Central memory CD8-positive, alpha-beta T cell (primary cell): ENCODE results near the gene NBEAL2.

Source experiments
- ATAC-seq: fragments of 150-1000 bp; cut with Tn5 transposase; replicated peaks from 2 replicates; pipeline ENCODE4 v1.10.0; 2022; ENCODE audit warnings: mild to moderate bottlenecking, moderate FRiP score, moderate number of reproducible peaks; ENCODE audit not compliant: poor library complexity, severe bottlenecking; ENCODE audit errors: extremely low read depth
- DNase-seq, 2 donors: peaks; one replicate each; pipeline ENCODE4 v3.0.0; 2021; ENCODE audit warnings: low spot score in 2 of 2
- H3K27ac Mint-ChIP-seq: one replicate; pipeline ENCODE4 v1.8.0; 2022; ENCODE audit warnings: low read depth, mild to moderate bottlenecking, moderate library complexity, mixed read lengths
- H3K27me3 Mint-ChIP-seq: one replicate; pipeline ENCODE4 v1.8.0; 2022; ENCODE audit warnings: mixed read lengths
- H3K36me3 Mint-ChIP-seq: one replicate; pipeline ENCODE4 v1.8.0; 2022; ENCODE audit warnings: mild to moderate bottlenecking, moderate library complexity, mixed read lengths; ENCODE audit not compliant: insufficient read depth
- H3K4me1 Mint-ChIP-seq: one replicate; pipeline ENCODE4 v1.8.0; 2022; ENCODE audit warnings: mixed read lengths
- H3K4me3 Mint-ChIP-seq: one replicate; pipeline ENCODE4 v1.8.0; 2022; ENCODE audit warnings: mild to moderate bottlenecking, moderate library complexity, mixed read lengths
- H3K9me3 Mint-ChIP-seq: one replicate; pipeline ENCODE4 v1.8.0; 2022; ENCODE audit warnings: mixed read lengths

The NBEAL2 gene

DNA sequence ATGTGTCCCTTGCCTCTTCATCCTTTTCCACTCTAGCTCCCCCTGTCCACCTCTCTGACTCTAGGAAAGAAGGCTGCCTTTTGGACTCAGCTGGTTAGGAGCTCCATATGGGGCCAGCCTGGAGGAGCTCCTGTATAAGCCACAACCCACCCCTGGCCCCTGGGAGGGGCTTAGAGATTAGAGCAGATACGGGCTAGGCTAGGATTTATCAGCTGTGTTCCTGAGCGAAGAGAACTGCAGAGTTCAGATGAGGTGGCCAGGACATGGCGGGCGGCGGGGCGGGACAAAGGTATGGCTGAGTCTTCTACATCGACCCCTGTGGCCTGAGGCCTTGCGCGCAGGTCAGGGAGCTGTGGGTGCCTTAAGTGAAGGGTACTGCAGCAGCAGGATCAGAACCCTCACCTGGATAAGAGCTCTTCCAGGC, 7.9 kb downstream of the NBEAL2 start:
- peak overlapping the region; percentile 81 for H3K4me3 Mint-ChIP-seq
- no peaks in the 10 kb centered on the region for H3K27me3 Mint-ChIP-seq
- peak overlapping the region; percentile 89 for H3K27ac Mint-ChIP-seq
- peaks cover 87% of the 10 kb centered on the region for H3K4me1 Mint-ChIP-seq
- peak; percentile 3 for ATAC-seq
- no peaks in the 10 kb centered on the region for H3K9me3 Mint-ChIP-seq
- H3K36me3 Mint-ChIP-seq: peaks cover 25% of the 10 kb centered on the region
- no peak for DNase-seq

DNA sequence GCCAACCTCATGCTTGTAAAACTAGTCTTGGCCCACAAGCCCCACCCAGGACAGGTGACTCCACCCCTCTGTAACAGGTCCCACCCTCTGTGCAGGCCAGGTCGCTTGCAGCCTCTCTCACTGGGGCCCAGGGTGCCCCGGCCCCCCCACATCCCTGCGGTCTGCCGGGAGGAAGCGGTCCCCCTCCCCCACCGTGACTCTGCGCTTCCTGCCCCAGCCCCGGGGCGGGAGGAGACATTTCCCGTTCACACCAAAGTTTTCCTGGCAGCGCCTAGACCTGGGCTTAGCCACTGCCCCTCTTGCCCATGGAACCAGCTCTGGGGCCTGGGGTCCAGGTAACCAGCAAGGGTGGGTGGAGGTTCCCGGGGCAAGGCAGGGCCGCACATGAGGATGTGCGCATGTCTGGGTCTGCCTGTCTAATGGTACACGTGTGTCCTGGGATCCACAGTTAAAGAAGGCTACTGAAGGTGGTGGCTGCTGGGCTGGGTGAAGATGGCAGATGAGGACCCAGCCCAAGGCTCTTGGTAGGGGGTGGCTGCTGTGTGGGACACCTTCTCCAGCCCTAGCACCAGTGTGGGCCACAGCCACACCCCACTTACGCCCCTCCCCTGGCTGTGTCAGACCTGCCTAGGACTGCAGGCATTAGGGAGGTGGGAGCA, 8.4 kb downstream of the NBEAL2 start:
- H3K4me1 Mint-ChIP-seq: peaks cover 84% of the 10 kb centered on the region
- H3K27me3 Mint-ChIP-seq: no peaks in the 10 kb centered on the region
- H3K9me3 Mint-ChIP-seq: no peaks in the 10 kb centered on the region
- DNase-seq (peak; percentile 82 to 92), ATAC-seq (peak; percentile 98)
- peak overlapping the region; percentile 81 for H3K4me3 Mint-ChIP-seq
- H3K27ac Mint-ChIP-seq: peak overlapping the region; percentile 89
- peaks cover 25% of the 10 kb centered on the region for H3K36me3 Mint-ChIP-seq

- no peak for DNase-seq
- Mint-ChIP-seq H3K27ac (peak overlapping the region; percentile 49), H3K4me1 (peaks cover 80% of the 10 kb centered on the region), H3K36me3 (peaks cover 25% of the 10 kb centered on the region), H3K27me3 (no peaks in the 10 kb centered on the region), H3K9me3 (no peaks in the 10 kb centered on the region), H3K4me3 (peak overlapping the region; percentile 81)
- no peak for ATAC-seq
Measured at GRCh38 chr3:46988616-46989015, 9.2 kb downstream of the NBEAL2 start.

DNA sequence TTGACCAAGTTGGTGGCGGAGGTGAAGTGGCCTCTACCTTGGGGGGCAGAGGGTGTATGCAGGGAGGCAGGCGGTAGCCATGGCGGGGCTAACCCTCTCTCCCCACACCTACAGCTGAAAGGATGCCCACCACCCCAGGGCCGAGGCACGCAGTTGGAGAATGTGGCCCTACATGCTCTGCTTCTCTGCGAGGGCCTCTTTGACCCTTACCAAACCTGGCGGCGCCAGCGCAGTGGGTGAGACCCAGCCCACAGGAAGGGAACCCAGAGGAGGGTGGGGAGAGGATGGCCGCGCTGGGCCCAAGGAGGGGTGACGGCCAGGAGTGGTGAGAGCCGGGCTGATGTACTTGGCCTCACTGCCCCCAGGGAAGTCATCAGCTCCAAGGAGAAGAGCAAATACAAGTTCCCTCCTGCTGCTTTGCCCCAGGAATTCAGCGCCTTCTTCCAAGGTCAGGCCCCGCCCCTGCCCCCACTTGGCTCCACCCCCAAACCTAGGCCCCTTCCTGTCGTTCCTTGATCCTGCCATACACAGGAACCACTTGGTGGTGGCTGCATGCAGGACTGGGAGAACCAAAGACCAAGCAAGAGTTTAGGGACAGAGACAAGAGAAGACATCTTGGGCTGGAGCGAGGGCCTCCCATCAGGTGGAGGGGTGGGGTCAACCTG, 9.8 kb downstream of the NBEAL2 start:
- H3K27ac Mint-ChIP-seq: peak overlapping the region; percentile 49
- ATAC-seq: no peak
- no peaks in the 10 kb centered on the region for H3K27me3 Mint-ChIP-seq
- H3K36me3 Mint-ChIP-seq: peaks cover 25% of the 10 kb centered on the region
- H3K4me3 Mint-ChIP-seq: peak overlapping the region; percentile 81
- H3K4me1 Mint-ChIP-seq: peaks cover 78% of the 10 kb centered on the region
- H3K9me3 Mint-ChIP-seq: no peaks in the 10 kb centered on the region
- no peak for DNase-seq

DNA sequence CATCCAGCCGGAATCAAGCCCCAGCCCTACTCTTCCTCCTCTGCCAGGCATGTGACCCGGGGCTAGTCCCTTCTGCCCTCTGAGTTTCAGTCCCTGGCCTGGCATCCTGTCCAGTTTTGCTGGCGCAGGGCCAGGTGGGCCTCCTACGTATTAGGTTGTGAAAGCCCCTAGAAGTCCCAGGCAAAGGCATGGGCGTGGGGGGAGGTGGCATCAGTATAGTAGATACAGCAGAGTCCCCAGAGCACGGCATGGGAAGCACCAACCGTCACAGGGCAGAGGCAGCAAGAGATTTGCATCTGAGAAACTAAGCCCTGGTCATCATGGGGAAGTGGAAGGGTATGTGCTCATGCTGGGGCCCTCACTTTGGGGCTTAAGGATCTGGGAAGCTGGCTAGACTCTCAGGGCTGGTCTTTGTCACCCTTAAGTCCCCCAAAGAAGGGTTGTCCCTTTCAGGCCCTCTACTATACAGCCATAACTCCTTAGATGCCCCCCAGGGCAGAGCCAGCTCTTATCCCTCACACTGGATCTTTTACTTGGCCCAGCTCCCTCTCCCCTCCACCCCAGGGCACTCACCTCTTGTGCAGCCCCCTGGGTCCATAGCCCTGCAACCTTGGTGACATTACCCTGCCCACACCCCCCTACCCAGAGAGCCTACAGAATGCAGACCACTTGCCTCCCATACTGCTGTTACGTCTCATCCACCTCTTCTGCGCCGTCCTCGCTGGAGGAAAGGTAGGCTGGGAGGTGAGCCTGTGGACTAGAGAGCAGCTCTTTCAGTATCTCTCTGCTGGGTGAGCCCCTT, 11.3 kb downstream of the NBEAL2 start:
- Mint-ChIP-seq H3K27me3 (no peaks in the 10 kb centered on the region), H3K27ac (peak overlapping the region; percentile 65), H3K4me3 (peak overlapping the region; percentile 81), H3K4me1 (peaks cover 63% of the 10 kb centered on the region), H3K36me3 (peaks cover 23% of the 10 kb centered on the region), H3K9me3 (no peaks in the 10 kb centered on the region)
- no peak for DNase-seq
- ATAC-seq: no peak

- no peaks in the 10 kb centered on the region for H3K27me3 Mint-ChIP-seq
- H3K4me3 Mint-ChIP-seq: no peak overlapping the region
- peak overlapping the region; percentile 65 for H3K27ac Mint-ChIP-seq
- peaks cover 23% of the 10 kb centered on the region for H3K36me3 Mint-ChIP-seq
- ATAC-seq: no peak
- peaks cover 56% of the 10 kb centered on the region for H3K4me1 Mint-ChIP-seq
- H3K9me3 Mint-ChIP-seq: no peaks in the 10 kb centered on the region
- DNase-seq: no peak
Measured at GRCh38 chr3:46991406-46992165, 12.1 kb downstream of the NBEAL2 start.

GRCh38 chr3:46992231-46992630, 12.8 kb downstream of the NBEAL2 start:
- no peak for DNase-seq
- Mint-ChIP-seq H3K4me1 (peaks cover 56% of the 10 kb centered on the region), H3K4me3 (no peak overlapping the region), H3K27me3 (no peaks in the 10 kb centered on the region), H3K9me3 (no peaks in the 10 kb centered on the region), H3K27ac (no peak overlapping the region), H3K36me3 (peaks cover 26% of the 10 kb centered on the region)
- no peak for ATAC-seq

DNA sequence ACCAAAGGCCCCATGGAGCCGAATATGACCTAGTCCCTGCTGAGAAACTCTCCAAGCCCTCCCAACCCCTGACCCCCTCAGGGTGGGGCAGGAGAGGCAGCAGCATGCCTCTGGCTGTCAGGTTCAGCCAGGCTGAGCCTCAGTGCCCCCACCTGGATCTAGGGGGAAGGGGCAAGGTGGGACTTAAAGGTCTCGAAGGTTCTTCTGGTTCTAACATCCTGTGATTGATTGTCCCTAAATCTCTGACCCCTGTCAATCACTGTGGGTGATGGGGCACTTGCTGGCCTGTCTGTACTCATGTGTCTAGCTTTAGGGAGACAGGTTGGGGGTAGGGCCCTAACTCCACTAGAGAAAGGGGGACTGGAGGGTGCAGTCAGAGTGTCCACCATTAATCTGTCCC, 13.8 kb downstream of the NBEAL2 start:
- no peak overlapping the region for H3K27ac Mint-ChIP-seq
- no peak for ATAC-seq

DNA sequence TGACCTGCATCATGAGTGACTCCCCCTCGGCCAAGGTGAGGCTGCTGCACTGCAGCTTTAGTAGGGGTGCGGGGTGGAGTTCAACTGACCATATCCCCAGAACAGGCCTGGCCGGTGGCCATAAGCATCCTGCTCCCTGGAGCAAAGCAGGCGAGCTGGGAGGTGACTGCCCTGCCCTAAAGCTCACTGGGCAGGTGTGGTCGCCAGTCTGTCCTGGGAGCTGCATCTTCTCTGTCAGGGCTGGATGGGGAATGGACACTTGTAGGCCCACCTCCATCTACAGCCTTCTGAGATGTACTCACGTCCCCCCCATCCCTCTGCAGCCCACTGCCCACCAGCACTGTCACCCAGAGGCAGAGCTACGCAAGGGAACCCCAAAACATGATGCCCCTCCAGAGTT, 14.5 kb downstream of the NBEAL2 start:
- peaks cover 52% of the 10 kb centered on the region for H3K4me1 Mint-ChIP-seq
- ATAC-seq (no peak), DNase-seq (no peak)
- no peaks in the 10 kb centered on the region for H3K9me3 Mint-ChIP-seq
- peaks cover 20% of the 10 kb centered on the region for H3K36me3 Mint-ChIP-seq
- H3K27me3 Mint-ChIP-seq: no peaks in the 10 kb centered on the region
- H3K4me3 Mint-ChIP-seq: no peak overlapping the region
- H3K27ac Mint-ChIP-seq: no peak overlapping the region

More for the DNA sequence above, 13.8 kb downstream of the NBEAL2 start:
- peaks cover 19% of the 10 kb centered on the region for H3K36me3 Mint-ChIP-seq
- H3K4me1 Mint-ChIP-seq: peaks cover 53% of the 10 kb centered on the region
- H3K27me3 Mint-ChIP-seq: no peaks in the 10 kb centered on the region
- no peaks in the 10 kb centered on the region for H3K9me3 Mint-ChIP-seq
- no peak overlapping the region for H3K4me3 Mint-ChIP-seq
- DNase-seq: no peak

DNA sequence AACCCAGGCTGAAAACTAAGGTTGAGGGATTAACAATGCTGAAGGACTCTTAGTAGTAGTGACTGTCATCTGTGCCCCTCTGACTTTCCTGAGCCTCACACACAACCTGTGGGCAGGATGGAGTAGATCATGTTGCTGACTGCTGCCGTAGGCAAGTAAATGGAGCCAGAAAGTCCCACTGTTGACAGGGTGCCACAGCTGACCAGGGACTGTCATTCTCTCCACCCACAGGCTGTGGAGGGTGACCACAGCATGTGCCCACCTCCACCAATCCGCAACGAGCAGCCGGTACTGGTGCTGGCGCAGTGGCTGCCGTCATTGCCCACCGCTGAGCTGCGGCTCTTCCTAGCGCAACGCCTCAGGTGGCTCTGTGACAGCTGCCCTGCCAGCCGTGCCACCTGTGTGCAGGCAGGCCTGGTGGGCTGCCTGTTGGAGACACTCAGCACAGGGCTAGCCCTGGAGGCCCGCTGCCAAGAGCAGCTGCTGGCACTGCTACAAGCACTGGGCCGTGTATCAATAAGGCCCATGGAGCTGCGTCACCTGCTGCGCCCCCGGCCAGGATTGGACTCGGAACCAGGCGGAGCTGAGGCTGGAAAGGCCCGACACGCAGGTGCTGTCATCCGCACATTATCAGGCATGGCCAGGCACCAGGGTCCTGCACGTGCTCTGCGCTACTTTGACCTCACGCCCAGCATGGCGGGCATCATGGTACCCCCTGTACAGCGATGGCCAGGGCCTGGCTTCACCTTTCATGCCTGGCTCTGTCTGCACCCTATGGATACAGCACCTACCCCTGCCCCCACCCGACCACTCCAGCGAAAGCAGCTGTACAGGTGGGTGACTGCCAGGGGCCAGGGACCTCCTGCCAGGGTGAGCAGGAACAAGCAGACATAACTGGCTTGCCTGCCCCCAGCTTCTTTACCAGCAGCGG, 15.6 kb downstream of the NBEAL2 start:
- no peaks in the 10 kb centered on the region for H3K27me3 Mint-ChIP-seq
- no peaks in the 10 kb centered on the region for H3K9me3 Mint-ChIP-seq
- H3K4me1 Mint-ChIP-seq: peaks cover 42% of the 10 kb centered on the region
- no peak overlapping the region for H3K27ac Mint-ChIP-seq
- no peak overlapping the region for H3K4me3 Mint-ChIP-seq
- DNase-seq (no peak), ATAC-seq (no peak)
- peaks cover 19% of the 10 kb centered on the region for H3K36me3 Mint-ChIP-seq

GRCh38 chr3:46995901-46996562, 16.6 kb downstream of the NBEAL2 start:
- Mint-ChIP-seq H3K9me3 (no peaks in the 10 kb centered on the region), H3K27me3 (no peaks in the 10 kb centered on the region), H3K4me1 (peaks cover 33% of the 10 kb centered on the region), H3K27ac (no peak overlapping the region), H3K36me3 (peaks cover 18% of the 10 kb centered on the region), H3K4me3 (no peak overlapping the region)
- no peak for ATAC-seq
- no peak for DNase-seq
